GM12891 (cell line): ENCODE measurements around the gene PLBD2.
A peak's percentile ranks its signal among the peaks of the same experiment; 100 is the strongest.

Source experiments
- DNase-seq: peaks from one replicate; pipeline ENCODE4 v3.0.0; 2011; ENCODE audit warnings: low spot score; ENCODE audit not compliant: insufficient read length
- FAIRE-seq: peaks from 2 replicates; lab custom pipeline; 2011; peaks lifted over from hg19 to GRCh38; lab: Jason Lieb, UNC
- PAX5 ChIP-seq: IDR thresholded peaks from 2 replicates; pipeline ENCODE4 v1.6.1; 2011; ENCODE audit warnings: low read length, moderate library complexity, mild to moderate bottlenecking; ENCODE audit not compliant: insufficient read depth, severe bottlenecking
- POLR2A ChIP-seq: IDR thresholded peaks from 2 replicates; pipeline ENCODE4 v1.6.1; 2011; ENCODE audit warnings: low read depth, low read length, control low read depth
- POLR2AphosphoS5 ChIP-seq: IDR thresholded peaks from 2 replicates; pipeline ENCODE4 v1.6.1; 2011; ENCODE audit warnings: low read depth, low read length, control low read depth
- POU2F2 ChIP-seq: IDR thresholded peaks from 2 replicates; pipeline ENCODE4 v1.6.1; 2011; ENCODE audit warnings: low read depth, mild to moderate bottlenecking, control low read depth, low read length, moderate library complexity
- SPI1 ChIP-seq: IDR thresholded peaks from 2 replicates; pipeline ENCODE4 v1.6.1; 2011; ENCODE audit warnings: low read depth, low read length, control low read depth
- TAF1 ChIP-seq: IDR thresholded peaks from 2 replicates; pipeline ENCODE4 v1.6.1; 2011; ENCODE audit warnings: low read depth, low read length, control low read depth

The PLBD2 gene

DNA sequence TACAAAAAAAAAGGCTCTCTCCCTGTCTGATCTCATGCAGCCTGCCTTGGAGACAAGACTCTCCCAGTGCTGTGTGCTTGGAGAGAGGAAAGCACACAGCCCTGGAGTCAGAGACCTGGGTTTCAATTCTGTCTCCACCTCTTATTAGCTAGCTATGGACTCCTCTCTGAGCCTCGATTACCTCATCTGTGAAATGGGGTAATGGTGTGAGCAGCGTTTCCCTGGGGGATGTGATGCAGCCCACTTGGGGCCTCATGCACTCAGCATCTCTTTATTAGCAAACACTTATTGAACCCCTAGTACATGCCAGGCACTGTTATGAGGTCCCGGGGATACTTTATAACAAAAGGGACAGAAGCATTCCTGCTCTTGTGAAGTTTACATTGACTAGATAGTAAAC is 32.8 kb downstream of the PLBD2 start:
- DNase-seq (no peak), FAIRE-seq (no peak)
- TF ChIP-seq POLR2AphosphoS5 (no peak), SPI1 (no peak)

DNA sequence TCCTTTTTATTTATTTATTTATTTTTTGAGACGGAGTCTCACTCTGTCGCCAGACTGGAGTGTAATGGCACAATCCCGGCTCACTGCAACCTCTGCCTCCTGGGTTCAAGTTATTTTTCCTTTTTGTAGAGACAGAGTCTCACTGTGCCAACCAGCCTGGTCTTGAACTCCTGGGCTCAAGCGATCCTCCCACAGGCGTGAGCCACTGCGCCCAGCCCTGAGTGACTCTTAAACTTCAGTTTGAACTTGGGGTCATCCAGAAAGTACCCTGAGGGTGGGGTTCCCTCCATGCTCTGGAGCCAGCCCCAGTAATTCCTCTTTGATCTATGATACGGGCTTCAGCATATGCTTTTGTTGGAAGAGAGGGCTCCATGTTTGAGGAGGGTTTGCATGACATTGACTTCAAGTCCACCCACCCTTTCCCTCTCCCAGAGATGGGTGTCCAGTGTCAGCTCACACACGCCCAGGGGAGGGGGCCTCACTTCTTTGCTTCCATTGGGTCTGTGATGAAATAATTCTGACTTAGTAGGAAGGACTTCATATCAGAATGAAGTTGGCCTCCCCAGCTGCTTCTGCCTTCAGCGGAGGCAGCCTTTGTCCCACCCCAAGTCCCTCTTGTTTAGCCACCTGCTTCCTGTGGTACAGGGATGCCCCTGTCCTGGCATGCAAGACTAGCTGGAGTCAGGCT is 33.4 kb downstream of the PLBD2 start:
- DNase-seq (no peak), FAIRE-seq (no peak)

DNA sequence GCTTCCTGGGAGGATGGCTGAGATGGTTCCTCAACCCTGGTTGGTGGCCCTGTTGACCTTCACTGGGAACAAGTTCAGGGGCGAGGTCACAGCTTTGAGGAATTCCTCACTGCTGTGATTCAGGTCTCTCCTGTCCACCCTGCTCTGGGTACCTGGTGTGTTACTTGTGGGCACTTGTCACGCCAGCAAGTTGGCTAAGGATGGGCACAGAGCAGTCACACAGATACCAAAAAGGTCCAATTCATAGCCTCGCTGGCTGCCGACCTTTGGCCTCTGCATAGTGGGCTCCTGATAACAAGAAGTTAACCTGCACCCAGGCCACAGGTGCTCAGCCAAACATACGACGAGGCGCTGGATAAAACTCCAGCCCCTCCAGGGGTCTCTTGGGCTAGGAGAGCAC is 34.1 kb downstream of the PLBD2 start:
- DNase-seq = no peak
- TF ChIP-seq SPI1 (no peak), POU2F2 (no peak), POLR2A (no peak), TAF1 (no peak)
- no peak for FAIRE-seq

More for the DNA sequence above, 33.4 kb downstream of the PLBD2 start:
- TF ChIP-seq POLR2AphosphoS5 (no peak), TAF1 (no peak), POLR2A (no peak), POU2F2 (no peak), SPI1 (no peak), PAX5 (no peak)

DNA sequence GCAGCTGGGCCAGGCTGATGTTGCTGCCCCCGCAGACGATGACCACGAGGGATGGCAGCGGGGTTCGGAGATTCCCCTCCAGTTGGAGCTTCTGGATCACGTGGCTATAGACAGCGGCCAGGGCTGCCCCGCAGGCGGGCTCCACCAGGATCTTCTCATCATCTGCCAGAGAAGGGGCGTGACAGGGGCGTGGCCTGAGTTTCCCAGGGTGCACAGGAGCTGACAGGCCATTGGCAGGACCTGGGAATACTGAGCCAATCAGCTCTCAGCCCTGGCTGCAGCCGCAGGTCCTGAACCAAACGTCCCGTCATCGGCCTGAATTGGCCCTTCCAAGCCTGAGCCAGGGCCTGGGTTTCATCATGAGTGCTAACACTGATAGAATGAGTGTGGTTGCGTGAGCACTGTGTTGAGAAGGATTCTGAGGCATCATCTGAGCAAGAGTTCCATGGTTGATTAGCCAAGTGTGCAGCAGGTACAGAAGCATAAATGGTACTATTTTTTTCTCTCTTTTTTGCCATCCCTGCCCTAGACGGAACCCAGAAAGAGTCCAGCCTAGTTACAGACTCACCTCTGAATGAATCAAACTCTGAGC is 34.7 kb downstream of the PLBD2 start:
- FAIRE-seq = peak; percentile 90
- DNase-seq = peak; percentile 62
- TF ChIP-seq POU2F2 (no peak), SPI1 (no peak), POLR2AphosphoS5 (no peak), POLR2A (no peak), PAX5 (peak; percentile 88), TAF1 (no peak)

DNA sequence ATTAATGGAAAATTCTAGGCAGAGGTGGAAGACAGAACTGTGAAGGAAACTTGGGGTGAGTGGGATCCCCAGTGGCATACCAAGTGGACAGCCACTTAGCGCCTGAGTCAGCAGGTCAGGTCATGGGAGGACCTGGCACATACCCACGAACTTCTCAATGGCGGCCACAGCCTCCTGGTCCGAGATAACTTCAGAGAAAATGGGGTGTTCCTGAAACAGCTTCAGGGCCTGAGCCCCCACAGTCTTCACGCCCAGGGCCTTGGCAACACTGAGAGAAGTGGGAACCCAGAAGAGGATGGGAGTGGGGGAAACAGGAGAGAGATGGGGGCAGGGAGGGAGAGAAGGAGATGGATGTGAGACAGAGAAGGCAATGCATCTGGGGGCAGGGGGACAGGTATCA is 35.4 kb downstream of the PLBD2 start:
- FAIRE-seq = no peak
- no peak for TF ChIP-seq TAF1
- TF ChIP-seq POLR2A = no peak
- DNase-seq = no peak

DNA sequence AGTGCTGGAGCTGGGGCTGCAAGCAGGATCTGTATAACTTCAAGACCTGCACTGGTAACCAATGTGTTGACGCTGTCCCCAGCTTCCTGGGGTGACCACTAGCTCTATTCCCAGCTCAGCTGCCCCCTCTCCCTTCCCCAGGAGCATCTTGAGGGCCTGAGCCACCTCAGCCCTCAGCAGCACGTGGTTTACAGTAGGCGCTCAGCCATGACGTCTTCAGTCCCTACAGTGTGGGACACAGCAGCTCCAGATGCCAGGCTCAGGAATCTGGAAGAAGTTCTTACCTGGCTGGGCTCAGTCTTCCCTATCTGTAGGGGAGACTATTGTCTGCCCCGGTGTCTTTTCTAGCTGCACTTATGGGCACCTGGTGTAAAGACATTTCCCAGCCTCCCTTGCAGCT is 36.7 kb downstream of the PLBD2 start:
- FAIRE-seq (no peak), DNase-seq (no peak)
- TF ChIP-seq POLR2A (no peak), POU2F2 (no peak), SPI1 (no peak), TAF1 (no peak), POLR2AphosphoS5 (no peak), PAX5 (no peak)

DNA sequence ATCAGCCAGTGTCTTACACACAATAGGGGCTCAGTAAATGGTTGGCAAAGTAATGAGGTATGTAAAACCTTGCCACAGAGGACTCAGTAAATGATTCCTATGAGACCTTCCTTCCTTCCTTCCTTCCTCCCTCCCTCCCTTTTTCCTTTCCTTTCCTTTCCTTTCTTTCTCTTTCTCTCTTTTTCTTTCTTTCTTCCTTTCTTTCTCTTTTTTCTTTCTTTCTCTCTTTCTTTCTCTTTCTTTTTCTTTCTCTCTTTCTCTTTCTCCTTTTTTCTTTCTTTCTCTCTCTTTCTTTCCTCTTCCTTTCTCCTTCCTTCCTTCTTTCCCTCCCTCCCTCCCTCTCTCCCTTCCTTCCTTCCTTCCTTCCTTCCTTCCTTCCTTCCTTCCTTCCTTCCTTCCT is 37.8 kb downstream of the PLBD2 start:
- DNase-seq (no peak), FAIRE-seq (no peak)
- TF ChIP-seq POLR2AphosphoS5 = no peak
- no peak for TF ChIP-seq POLR2A
- TF ChIP-seq SPI1 = no peak
- no peak for TF ChIP-seq TAF1
- TF ChIP-seq POU2F2 = no peak
- no peak for TF ChIP-seq PAX5

DNA sequence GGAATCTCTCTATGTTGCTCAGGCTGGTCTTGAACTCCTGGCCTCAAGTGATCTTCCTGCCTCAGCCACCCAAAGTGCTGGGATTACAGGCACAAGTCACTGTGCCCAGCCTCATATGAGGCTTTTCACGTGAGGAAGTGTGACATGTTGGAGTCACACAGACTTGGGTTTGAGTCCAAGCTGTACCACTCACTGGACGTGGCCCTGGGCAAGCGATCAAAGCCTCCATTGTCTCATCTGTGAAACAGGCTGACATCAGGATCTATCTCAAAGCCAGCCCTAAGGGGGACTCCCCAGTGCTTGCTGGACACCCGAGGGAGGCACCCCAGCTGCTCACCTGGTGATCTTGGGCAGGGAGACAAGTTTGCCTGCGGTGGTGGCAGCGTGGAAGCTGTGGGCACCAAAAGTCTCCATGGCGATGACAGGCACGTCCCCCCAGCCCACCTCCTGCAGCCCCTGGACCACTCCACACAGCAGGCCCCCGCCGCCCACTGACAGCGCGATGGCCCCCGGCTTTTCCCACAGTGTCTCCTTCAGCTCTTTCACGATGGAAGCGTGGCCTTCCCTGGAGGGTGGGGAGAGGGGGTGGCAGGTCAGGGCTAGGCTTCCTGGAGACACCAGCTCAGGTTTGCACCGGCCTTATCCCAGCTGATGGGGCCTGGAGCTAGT is 38.6 kb downstream of the PLBD2 start:
- no peak for DNase-seq
- no peak for TF ChIP-seq POLR2AphosphoS5
- no peak for TF ChIP-seq SPI1
- TF ChIP-seq PAX5 = no peak
- no peak for TF ChIP-seq TAF1
- no peak for TF ChIP-seq POU2F2
- no peak for TF ChIP-seq POLR2A
- FAIRE-seq = no peak

DNA sequence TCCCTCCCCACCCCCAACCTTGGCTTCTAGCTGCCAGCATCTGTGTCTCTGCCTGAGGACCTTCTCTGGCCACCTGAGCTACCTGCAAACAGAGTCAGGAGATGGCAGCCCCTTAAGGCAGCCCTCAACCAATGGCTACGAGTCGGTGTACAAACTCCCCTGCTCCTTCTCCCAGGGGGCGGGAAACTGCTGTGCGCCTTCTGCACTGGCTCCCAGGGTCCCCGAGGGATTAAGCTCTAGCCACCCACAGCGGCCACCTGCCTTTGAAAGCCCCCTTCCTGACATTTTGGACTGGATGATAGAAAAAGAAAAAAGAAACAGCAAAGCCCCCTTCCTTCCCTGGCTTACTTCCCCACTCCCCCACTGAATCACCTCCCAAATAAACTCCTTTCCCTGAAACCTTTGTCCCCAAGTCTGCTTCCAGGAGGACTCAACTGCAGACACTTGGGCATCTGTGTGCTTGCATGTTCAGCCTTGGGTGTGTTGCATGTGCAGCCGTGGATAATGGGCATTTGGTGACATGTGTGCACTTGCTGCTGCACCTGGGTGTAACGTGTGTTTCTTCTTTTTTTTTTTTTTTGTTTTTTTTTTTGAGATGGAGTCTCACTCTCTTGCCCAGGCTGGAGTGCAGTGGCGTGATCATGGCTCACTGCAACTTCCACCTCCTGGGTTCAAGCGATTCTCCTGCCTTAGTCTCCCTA is 39.3 kb downstream of the PLBD2 start:
- no peak for DNase-seq

More for the DNA sequence above, 39.3 kb downstream of the PLBD2 start:
- no peak for FAIRE-seq
- TF ChIP-seq SPI1 = no peak
- TF ChIP-seq POLR2AphosphoS5 = no peak
- no peak for TF ChIP-seq POU2F2
- no peak for TF ChIP-seq POLR2A
- no peak for TF ChIP-seq PAX5
- TF ChIP-seq TAF1 = no peak
